Measurements from ENCODE around the gene MKRN1.
A peak's percentile ranks its signal among the peaks of the same experiment; 100 is the strongest.
"Not testable (repeated sequence)": the region's sequence is repeated elsewhere in the genome, so short reads cannot be mapped to it uniquely, and the experiment has no call there.

Gene MKRN1

GRCh38 chr7:140479062-140479738, at the start of gene MKRN1:
TSS of gene MKRN1 (minus strand) at chr7:140479505. CDS start at chr7:140479344, 161 bp downstream.
- DNase-seq = peak; percentile 96

GRCh38 chr7:140526787-140527664, 47.7 kb upstream of the MKRN1 start:
- DNase-seq = no peak

DNA sequence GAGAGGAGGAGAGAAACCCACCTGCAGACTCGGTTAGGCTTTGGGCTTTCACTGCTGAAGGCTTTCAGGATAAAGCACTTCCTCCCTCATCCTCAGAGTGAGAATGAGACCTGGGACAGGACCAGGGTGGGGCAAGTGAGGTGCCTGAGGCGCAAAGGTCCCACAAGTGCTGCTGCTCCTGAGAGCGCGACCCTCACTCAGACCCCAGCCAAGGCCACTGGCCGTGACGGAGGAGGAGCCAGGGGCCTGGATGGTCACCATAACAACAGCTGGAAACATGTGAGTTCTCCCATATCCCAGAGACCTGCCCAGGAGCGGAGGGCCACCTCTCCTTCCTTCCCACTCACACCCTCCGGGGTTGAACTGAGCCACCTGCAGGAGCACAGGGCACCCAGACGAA, 46.9 kb upstream of the MKRN1 start:
- no peak for DNase-seq

DNA sequence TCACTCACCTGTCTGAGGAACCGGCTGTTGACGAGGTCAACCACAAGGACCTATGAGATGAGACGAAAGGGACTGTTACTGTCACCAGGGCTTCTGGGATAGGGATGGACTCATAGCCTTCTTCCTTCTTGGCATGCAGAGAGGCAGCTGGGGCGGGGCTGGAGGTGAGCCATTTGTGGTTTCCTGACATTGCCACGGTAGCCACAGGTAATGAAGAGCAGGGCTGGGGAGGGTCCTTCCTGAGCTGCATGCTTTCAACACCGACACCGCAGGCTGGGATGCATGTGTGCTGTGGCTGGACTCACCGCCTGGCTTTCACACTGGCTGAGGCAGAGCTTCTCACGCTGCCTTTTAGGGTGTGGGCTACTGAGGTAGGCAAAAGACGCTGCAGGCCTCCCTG, 46.4 kb upstream of the MKRN1 start:
- peak; percentile 55 for DNase-seq

DNA sequence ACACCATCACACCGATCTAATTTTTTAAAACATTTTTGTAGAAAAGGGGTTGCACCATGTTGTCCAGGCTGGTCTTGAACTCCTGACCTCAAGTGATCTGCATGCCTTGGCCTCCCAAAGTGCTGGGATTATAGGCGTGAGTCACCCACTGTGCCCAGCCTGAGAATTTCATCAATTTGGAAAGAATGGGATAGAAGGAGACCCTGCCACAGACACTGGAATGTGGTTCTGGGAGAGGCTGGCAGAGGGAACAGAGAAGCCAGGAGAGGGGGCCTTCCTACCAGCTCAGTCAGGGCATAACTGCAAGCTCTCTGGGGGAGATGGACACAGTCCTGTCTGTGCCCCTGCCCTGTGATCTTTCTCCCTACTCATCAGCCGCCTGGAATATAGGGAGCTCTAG, 42.1 kb upstream of the MKRN1 start:
- no peak for DNase-seq

GRCh38 chr7:140519007-140519399, 39.7 kb upstream of the MKRN1 start:
- no peak for DNase-seq

DNA sequence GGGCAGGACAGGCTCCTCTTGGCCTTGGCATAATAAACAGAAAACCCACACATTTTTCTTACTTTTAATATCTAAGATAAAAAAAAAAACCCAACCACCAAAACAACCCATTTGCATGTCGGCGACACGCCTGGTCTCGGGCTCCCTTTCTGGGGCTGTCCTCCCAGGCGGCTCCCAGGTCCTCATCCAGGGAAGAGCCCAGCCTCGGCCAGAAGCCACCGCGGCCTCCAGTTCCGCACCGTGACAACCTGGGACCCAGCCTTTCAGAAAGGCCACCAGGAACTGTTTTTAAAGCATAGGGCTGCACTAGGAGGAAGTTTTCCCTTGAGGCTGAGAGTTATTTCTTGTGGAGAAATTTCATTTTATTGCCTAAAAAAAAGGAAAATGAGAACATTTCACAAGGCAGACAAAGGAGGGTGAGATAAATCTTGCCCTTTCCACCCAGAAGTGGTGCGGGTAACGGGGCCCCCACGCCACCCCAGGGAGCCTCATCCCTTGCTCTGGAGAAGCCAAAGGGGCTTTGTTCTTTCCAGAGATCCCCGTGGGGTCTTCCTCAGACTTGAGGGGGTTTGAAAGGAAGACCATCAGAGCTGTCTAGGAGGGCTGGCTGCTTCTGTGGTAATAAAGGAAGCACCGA, 39.2 kb upstream of the MKRN1 start:
- no peak for DNase-seq

GRCh38 chr7:140517546-140518369, 38.5 kb upstream of the MKRN1 start:
- peak; percentile 83 for DNase-seq

DNA sequence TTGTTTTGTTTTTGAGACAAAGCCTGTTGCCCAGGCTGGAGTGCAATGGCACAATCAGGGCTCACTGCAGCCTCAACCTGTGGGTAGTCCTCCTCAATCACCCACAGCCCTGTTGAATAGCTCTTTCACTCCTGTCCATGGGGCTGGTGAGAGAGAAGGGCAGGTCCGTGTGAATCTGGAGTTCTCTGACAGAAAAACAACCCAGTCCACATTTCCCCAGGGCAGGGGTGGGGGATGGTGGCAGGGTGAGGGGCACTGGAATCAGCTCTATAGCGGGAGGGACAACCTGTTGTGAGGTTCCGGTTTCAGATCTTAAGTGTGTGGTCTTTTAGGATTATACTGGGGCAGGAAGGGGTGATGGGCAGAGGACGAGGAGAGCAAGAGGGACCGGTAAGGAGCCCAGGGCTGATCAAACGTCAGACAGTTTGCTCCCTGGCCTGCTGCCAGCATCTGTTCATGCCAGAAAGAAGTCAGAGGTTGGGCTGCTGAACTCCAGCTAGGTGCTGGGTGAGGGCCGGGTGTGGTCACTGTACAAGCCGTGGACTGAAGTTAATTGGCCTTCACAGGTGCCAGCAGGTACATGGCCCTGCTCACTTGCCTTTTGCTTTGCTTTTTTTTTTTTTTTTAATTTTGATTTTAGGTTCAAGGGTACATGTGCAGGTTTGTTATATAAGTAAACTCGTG, 33.2 kb upstream of the MKRN1 start:
- no peak for DNase-seq

DNA sequence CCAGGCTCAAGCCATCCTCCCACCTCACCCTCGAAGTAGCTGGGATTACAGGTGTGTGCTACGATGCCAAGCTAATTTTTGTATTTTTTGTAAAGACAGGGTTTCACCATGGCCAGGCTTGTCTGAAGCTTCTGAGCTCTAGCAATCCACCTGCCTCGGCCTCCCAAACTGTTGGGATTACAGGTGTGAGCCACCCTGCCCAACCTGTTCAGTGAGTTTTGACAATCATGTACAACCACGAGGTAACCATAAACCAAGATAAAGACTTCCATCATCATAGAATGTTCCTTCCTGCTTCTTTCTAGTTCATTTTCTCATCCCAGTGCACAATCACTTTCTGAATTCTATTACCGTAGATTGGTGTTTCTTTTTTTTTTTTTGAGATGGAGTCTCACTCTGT, 30.5 kb upstream of the MKRN1 start:
- DNase-seq = no peak

GRCh38 chr7:140507556-140507955, 28.3 kb upstream of the MKRN1 start:
- DNase-seq = not testable (repeated sequence)

DNA sequence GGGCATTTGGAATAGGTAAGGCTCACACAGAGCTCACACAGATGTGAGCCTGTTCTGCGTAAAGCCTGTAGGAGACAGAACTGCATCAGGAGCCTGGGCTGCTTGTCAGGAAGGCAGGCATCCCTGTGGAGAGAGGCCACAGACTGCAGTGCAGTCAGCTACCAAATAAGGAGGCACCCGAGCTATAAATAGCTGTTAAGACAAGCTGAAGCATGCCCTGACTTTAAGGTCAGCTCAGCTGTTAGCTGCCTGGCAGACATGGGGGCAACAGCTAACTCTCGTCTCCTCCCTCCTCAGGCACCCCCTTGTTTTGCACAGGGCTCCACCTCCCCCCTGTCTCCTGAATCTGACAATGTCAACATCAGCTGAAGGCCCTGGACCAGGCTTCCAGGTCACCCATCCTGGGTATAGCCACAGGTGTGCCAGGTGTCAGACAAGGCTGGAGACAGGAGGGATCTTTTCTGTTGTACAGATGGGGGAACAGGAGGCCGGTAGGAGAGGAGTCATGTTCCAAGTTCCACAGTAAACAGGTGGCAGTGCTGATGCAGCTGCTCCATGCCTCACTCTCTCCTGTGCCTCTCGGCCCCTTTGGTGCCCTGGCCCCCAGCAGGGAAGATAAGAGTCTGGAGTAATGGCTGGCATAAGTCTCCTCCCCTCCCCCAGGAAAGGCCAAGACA, 27.6 kb upstream of the MKRN1 start:
- DNase-seq = no peak

- no peak for DNase-seq
Measured at GRCh38 chr7:140501966-140502365, 22.7 kb upstream of the MKRN1 start.

- DNase-seq = not testable (repeated sequence)
Measured at GRCh38 chr7:140497807-140498206, 18.5 kb upstream of the MKRN1 start.

- DNase-seq = no peak
Measured at GRCh38 chr7:140497241-140497769, 18.0 kb upstream of the MKRN1 start.

GRCh38 chr7:140495514-140496097, 16.3 kb upstream of the MKRN1 start:
- no peak for DNase-seq

GRCh38 chr7:140494867-140495266, 15.6 kb upstream of the MKRN1 start:
- no peak for DNase-seq

GRCh38 chr7:140489026-140489359, 9.7 kb upstream of the MKRN1 start:
- DNase-seq = no peak

- no peak for DNase-seq
Measured at GRCh38 chr7:140485500-140486265, 6.4 kb upstream of the MKRN1 start.

- DNase-seq = no peak
Measured at GRCh38 chr7:140484951-140485499, 5.7 kb upstream of the MKRN1 start.

All from activated CD4-positive, alpha-beta T cell treated with anti-CD3 and anti-CD28 coated beads for 48 hours (primary cell).